Ascending aorta (tissue), 2 donors: ENCODE data around the gene DLGAP4. TPM values are rescaled to one million over a fixed set of nuclear protein-coding genes. Genes with fewer than 3 reads are reported as not detected.

ENCODE experiments used
- DNase-seq, 2 donors: peaks; one replicate each; pipeline ENCODE4 v3.0.0-alpha.2; 2019; ENCODE audit warnings: low spot score in 2 of 2
- H3K27ac ChIP-seq, 2 donors: fragments of 200-600 bp; sonication (generic); one replicate each; pipeline ENCODE4 v1.5.1; 2016 to 2017; ENCODE audit warnings: mild to moderate bottlenecking in 1 of 2
- H3K27me3 ChIP-seq: fragments of 200-600 bp; sonication (generic); one replicate; pipeline ENCODE4 v1.5.1; 2017
- H3K36me3 ChIP-seq, 2 donors: fragments of 200-600 bp; sonication (generic); one replicate each; pipeline ENCODE4 v1.5.1; 2016
- H3K4me1 ChIP-seq, 2 donors: fragments of 200-600 bp; sonication (generic); one replicate each; pipeline ENCODE4 v1.5.1; 2016 to 2017; ENCODE audit warnings: mild to moderate bottlenecking in 1 of 2
- H3K4me3 ChIP-seq, 2 donors: fragments of 200-600 bp; sonication (generic); one replicate each; pipeline ENCODE4 v1.5.1; 2016 to 2017; ENCODE audit warnings: mild to moderate bottlenecking in 1 of 2
- H3K9me3 ChIP-seq, 2 donors: fragments of 200-600 bp; sonication (generic); one replicate each; pipeline ENCODE4 v1.5.1; 2016
- CTCF ChIP-seq, 3 experiments: fragments of 200-600 bp in 2 of 3; fragments of 450-650 bp in 1 of 3; sonication (generic) in 2 of 3; IDR thresholded peaks; one replicate each; pipeline ENCODE4 v1.5.1; 2016 to 2019; ENCODE audit warnings: antibody characterized with exemption in 3 of 3, mild to moderate bottlenecking in 1 of 3, moderate library complexity in 1 of 3
- intact Hi-C: fragments of 100-400 bp; cut with DNase I; formaldehyde crosslinking; loops from one replicate; pipeline ENCODE4 v1.15.1; 2023
- total RNA-seq: library from RNA; depleted of rRNA; stranded (reverse); fragments of >200 nt; gene quantifications from one replicate; pipeline ENCODE4 v1.1.0, GENCODE V29; 2016

DLGAP4 gene
- total RNA-seq, 1 donor from 2014 or later, result 98.2 TPM

DNA sequence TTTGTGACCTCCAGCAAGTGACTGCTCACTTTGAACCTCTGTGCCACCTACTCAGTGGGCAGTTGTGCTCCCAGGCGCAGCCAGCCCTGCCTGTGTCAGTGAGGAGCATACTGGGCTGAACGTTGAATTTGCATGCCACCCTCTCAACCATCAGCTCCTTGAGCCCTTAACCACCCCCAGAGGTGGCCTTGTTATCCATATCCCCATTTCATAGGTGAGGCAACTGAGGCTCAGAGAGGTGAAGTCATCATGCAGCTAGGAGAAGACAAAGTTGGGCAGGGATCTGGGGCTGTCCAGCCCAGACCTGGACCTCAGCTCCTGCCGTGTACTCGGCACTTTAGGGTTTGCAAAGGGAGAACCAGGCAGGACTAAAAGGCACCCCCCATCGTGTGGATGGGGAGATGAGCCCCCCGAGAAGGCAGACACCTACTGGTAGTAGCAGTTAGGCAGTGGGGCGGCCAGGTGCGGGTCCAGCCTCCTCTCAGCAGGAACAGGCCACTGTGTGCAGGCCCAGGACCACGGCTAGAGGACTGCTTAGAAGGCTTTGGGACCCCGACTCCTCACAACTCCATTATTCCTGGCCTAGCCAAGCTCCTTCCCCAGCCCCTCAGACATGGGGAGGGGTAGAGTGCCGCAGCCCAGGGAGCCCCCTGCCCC is 134.4 kb downstream of the DLGAP4 start:
- Histone ChIP-seq H3K9me3 (no peaks in the 10 kb centered on the region), H3K4me3 (no peak overlapping the region), H3K27ac (no peak overlapping the region), H3K4me1 (no peaks in the 10 kb centered on the region), H3K27me3 (no peaks in the 10 kb centered on the region), H3K36me3 (no peaks in the 10 kb centered on the region)
- no peak for DNase-seq
- intact Hi-C loops, result no loop called here
- TF ChIP-seq CTCF (IDR thresholded peaks at IDR 0.05), result no peak

DNA sequence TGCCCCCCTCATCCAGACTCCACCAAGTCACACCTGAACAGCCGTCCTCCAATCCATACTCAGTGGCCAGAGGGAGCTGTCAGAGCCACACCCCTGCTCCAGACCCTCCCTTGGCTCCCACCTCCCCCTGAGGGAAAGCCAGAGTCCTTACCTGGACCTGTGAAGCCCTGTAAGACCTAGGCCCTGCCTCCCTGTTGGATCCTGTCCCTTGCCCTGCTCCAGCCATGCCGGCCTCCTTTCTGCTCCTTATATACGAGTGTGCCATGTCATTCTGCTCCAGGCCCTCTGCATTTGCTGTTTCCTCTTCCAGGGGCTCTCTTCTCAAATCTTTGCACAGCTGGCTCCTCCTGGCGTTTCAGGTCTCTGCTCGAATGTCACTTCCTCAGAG is 134.9 kb downstream of the DLGAP4 start:
- DNase-seq, result no peak
- intact Hi-C loops, result no loop called here
- no peaks in the 10 kb centered on the region for H3K36me3 ChIP-seq
- TF ChIP-seq CTCF (IDR thresholded peaks at IDR 0.05), result no peak
- H3K27ac ChIP-seq, result no peak overlapping the region
- no peaks in the 10 kb centered on the region for H3K4me1 ChIP-seq
- H3K9me3 ChIP-seq, result no peaks in the 10 kb centered on the region
- no peak overlapping the region for H3K4me3 ChIP-seq
- H3K27me3 ChIP-seq, result no peaks in the 10 kb centered on the region

DNA sequence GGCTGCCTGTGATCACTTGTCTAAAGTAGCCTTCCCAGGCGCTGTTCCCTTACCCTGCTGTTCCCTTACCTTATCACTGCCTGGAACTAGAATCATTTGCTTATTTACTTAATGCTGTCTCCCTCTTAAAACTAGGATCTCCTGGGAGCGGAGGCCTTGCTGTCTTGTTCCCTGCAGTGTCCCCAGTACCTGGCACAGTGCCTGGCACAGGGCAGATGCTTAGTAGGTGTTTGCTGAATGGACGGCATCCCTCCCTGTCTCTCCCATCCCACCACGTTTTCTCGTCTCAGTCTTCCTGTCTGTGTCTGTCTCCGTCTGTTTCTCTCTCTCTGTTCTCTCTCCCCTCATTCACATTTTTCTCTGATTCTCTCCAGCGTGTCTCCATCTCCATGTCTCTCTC is 135.3 kb downstream of the DLGAP4 start:
- Histone ChIP-seq H3K27me3 (no peaks in the 10 kb centered on the region), H3K27ac (no peak overlapping the region), H3K4me3 (no peak overlapping the region), H3K9me3 (no peaks in the 10 kb centered on the region), H3K4me1 (no peaks in the 10 kb centered on the region), H3K36me3 (no peaks in the 10 kb centered on the region)
- intact Hi-C loops, result no loop called here
- DNase-seq, result no peak
- no peak for TF ChIP-seq CTCF (IDR thresholded peaks at IDR 0.05)

DNA sequence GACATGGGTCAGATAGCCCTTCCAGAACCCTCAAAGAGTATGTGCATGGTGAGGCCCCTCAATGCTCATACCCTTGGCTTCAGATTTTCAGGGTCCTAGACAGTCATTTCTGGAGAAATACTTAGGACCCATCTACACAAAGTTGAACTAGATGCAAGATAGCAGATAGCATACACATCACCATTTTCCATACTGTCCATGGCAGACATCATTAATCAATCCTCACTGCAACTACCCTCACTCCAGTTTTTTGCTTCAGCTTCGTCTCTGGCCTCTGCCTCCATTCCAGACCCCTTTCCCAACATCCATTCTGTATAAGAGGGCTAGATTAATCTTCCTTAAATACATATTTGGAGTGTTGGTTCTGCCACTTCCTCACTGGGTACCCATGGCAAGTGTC is 139.7 kb downstream of the DLGAP4 start:
- Histone ChIP-seq H3K36me3 (no peaks in the 10 kb centered on the region), H3K27ac (no peak overlapping the region), H3K9me3 (no peaks in the 10 kb centered on the region), H3K4me3 (no peak overlapping the region), H3K4me1 (no peaks in the 10 kb centered on the region), H3K27me3 (no peaks in the 10 kb centered on the region)
- TF ChIP-seq CTCF (IDR thresholded peaks at IDR 0.05), result no peak
- no peak for DNase-seq
- intact Hi-C loops, result no loop called here

- Histone ChIP-seq H3K4me3 (no peak overlapping the region), H3K9me3 (no peaks in the 10 kb centered on the region), H3K4me1 (no peaks in the 10 kb centered on the region), H3K36me3 (no peaks in the 10 kb centered on the region), H3K27me3 (no peaks in the 10 kb centered on the region), H3K27ac (no peak overlapping the region)
- no peak for DNase-seq
- intact Hi-C loops, result no loop called here
- TF ChIP-seq CTCF (IDR thresholded peaks at IDR 0.05), result no peak
These were observed 140.4 kb downstream of the DLGAP4 start for GRCh38 chr20:36446557-36446956.

DNA sequence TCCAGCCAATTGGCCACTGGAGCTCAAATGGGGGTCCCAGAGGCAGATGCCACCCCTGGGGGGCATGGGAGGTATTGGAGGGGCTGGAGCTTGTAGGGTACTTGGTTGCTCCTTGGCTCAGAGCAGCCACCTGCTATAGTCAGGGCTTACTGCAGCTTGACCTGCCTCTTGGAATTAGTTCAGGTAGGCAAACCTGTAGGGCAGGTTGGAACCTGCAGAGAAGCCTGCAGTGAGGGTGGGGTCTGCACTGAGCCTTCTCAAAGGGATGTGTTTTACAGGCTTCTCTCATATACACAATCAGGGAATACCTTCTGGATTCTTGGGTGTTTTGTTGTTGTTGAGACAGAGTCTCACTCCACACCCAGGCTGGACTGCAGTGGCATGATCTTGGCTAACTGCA is 141.0 kb downstream of the DLGAP4 start:
- intact Hi-C loops, result no loop called here
- H3K36me3 ChIP-seq, result no peaks in the 10 kb centered on the region
- H3K27me3 ChIP-seq, result no peaks in the 10 kb centered on the region
- TF ChIP-seq CTCF (IDR thresholded peaks at IDR 0.05), result no peak
- H3K4me3 ChIP-seq, result no peak overlapping the region
- H3K9me3 ChIP-seq, result no peaks in the 10 kb centered on the region
- DNase-seq, result no peak
- no peak overlapping the region for H3K27ac ChIP-seq
- H3K4me1 ChIP-seq, result no peaks in the 10 kb centered on the region
